AG08395 (cell line): ENCODE measurements around the gene CORO1C.
"Not testable (repeated sequence)": the region's sequence is repeated elsewhere in the genome, so short reads cannot be mapped to it uniquely, and the experiment has no call there.

Experiments
- DNase-seq: peaks from one replicate; pipeline ENCODE4 v3.0.0; 2012; ENCODE audit warnings: mixed read lengths, low spot score

Gene CORO1C

GRCh38 chr12:108633534-108634248 is 97.6 kb downstream of the CORO1C start, which contains the start of gene SELPLG:
Gene SELPLG, minus strand, starts transcription at chr12:108633894. Its CDS starts 9,587 bp downstream, at chr12:108624307.
- DNase-seq, result no peak

DNA sequence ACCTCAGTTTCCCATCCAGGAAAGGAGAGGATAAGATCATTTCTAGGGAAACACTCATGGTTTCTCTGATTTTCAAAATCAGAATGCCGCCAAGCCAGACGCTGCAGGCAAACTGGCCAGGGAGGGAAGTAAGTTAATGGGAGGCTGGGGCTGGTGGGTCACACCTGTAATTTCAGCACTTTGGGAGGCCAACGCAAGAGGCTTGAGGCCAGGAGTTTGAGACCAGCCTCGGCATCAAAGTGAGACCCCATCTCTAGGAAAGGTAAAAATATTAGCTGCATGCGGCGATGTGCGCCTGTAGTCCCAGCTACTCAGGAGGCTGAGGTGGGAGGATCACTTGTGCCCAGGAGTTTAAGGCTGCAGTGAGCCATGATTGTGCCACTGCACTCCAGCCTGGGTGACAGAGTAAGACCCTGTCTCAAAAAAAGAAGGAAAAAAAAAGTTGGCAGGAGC is 98.2 kb downstream of the CORO1C start:
- no peak for DNase-seq

- not testable (repeated sequence) for DNase-seq
These were observed 100.1 kb downstream of the CORO1C start for GRCh38 chr12:108631261-108631660.

DNA sequence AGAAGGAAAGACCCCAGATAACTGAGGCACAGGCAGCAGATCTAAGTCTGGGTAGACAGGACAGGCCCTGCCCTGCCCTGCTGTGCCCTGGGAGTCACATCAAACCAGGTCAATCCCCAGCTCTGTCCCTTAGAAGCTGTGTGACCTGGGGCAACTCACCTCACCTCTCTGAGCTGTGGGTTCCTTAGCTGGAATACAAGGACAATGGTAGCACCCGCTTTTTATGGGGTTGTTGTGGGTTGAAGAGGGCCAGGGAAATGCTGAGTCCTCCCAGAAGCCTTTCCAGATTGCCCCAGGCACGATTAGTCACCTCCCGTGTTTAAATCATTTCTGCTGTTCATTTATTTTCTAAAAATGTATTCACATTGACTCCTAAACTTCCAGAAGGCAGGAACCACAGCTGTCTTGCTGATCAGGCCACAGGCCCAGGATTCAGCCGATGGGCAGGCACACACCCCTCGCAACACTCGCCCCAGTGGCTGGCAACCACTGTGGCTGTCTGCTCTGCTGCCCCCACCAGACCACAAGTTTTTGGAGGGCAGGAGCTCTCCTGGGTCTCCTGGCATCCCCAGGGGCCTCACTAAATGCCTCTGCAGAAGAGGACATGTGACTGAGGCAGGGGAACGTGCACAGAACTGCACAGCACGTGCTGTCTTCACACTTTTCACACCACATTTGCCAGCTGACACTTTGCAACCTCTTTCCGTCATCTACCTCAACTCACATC is 100.7 kb downstream of the CORO1C start:
- peak; percentile 86 for DNase-seq

DNA sequence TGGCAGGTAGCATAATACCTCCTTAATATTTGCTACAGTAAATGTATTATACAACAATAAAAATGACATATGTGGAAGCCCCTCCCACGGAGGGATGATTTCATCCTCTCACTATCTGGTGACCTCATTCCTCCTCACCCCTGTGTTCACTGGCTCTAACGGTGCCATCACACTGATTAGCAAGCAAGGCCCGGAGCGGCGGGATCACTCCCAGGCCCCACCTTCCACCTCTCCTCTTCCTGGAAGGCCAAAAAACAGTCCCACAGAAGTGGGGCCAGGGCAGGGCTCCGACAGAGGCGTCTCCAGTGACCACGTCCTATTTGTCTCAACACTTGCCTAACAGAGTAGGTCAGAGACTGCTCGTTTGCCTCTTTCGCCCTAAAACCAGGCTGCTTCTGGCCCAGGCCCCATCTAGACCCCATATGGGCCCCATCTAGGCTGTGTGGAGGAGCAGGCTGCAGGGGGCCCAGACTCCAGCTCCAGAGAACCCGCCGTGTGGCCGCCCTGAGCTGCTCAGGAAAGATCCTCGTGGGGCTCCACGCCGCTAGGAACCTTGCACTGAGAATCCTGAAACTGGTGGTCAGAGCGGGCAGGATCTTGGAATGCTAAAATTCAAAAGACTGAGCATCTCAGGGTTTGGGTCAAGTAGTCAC is 101.4 kb downstream of the CORO1C start:
- DNase-seq, result peak; percentile 85

GRCh38 chr12:108629151-108629550 is 102.2 kb downstream of the CORO1C start:
- DNase-seq, result no peak

GRCh38 chr12:108627134-108627920 is 104.0 kb downstream of the CORO1C start:
- no peak for DNase-seq

DNA sequence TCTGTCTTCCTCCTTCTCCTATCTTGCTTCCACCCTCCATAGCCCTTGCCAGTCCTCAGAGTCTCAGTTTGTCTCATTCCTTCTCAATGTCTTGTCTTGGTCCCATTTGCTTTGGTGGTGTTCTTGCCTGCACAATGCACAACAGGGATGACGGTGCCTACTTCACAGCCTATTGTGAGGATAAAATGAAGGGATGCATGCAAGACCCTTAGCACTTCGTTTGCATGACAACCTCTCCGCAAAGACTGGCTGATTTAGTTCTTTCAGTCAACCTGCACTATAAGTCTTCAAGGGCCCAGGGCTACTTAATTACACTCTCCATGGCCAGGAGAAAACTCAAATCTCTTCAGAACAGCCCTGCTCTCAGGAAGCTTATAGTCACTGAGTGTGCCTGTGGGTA is 106.1 kb downstream of the CORO1C start:
- DNase-seq, result no peak

DNA sequence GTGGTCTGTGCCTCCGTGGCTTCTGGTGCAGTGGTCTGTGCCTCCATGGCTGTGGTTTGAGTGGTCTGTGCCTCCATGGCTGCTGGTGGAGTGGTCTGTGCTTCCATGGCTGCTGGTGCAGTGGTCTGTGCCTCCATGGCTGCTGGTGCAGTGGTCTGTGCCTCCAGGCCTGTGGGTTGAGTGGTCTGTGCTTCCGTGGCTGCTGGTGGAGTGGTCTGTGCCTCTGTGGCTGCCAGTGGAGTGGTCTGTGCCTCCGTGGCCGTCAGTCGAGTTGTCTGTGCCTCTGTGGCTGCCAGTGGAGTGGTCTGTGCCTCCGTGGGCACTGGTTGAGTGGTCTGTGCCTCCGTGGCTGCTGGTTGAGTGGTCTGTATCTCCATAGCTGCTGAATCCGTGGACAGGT is 107.7 kb downstream of the CORO1C start:
- no peak for DNase-seq

- no peak for DNase-seq
These were observed 108.3 kb downstream of the CORO1C start for GRCh38 chr12:108622921-108623514.

- DNase-seq, result peak; percentile 47
These were observed 108.9 kb downstream of the CORO1C start for GRCh38 chr12:108622421-108622820.

- no peak for DNase-seq
These were observed 110.2 kb downstream of the CORO1C start for GRCh38 chr12:108621161-108621560.

- no peak for DNase-seq
These were observed 111.0 kb downstream of the CORO1C start for GRCh38 chr12:108620236-108620879.

- DNase-seq, result no peak
These were observed 111.8 kb downstream of the CORO1C start for GRCh38 chr12:108619369-108620160.

- not testable (repeated sequence) for DNase-seq
These were observed 112.4 kb downstream of the CORO1C start for GRCh38 chr12:108618953-108619274.

DNA sequence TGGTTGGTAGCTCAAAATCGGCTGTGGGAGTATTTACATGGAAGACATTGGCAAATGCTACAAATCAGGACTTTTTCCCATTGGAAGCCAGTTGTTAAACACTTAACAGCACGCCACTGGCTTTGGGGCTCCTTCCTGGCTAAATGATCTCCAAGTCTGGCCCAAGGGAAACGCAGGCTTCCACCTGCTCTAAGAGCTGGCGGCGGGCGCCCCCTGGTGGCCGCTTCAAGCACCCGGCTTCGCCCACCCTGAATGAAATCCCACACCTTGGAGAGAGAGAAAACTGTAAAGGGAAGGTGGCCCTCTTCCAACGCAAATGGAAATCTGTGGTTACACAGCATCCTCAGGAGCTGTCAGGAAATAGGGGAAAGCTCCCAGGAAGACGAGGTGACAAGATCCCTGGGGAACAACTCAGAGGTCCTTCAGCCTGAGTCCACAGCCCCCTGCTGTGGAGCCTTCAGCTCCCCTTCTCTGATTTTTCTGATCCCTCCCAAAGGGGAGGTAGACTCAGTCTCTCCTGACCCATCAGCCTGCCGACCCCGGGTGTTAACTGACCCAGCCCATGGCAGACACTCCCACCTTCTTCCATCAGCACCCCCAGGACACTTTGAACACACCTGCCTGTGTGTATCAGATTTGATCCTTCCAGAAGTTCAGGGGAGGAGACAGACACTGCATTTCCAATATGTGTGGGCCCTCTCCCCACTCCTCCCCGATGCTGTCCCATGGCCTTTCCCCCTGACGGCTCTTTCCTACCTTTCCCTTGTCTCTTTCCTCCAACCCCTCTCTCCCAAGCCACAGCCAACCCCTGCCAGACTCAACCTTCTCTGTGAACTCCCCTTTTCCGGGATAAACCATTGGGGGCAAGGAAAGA is 113.0 kb downstream of the CORO1C start:
- peak; percentile 84 for DNase-seq

DNA sequence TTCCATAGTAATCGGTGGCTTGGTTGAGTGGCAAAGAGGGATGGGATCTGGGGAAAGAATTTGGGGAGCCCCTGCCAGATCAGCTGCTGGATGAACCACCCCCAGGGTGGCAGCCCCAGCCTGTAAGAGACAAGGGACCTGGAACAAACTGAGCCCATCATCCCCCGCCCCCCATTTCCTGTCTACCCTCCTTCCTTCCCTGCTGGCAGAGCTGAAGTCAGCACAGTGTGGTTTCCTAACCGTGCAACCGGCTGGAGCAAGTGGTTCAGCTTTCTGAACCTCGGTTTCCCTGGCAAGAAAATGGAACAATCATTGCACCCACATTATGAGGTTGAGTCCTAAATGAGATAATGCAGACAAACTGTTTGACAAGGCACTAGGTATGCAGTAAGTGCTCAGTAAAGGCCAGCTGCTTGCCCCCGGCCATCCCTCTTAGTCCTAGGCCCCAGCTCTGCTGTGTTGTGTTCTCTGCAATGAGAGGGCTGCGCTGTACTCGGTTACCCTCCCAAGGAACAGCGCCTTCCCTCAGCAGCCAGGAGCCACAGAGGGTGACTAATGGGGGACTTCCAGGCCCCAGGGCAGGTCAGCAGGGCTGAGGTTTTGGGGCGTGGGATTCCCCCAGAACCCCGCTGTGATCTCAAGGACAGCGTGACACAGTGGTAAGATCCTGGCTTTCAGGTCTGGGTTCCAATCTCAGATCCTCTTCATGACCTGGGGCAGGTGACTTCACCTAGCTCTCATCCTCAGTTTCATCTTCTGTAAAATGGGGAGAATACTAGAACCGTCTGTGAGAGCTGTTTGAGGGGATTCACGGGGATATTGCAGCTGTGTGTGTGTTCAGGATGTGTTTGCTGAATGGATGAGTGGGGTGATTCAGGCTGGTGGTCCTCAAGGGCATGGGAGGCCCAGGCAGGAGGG is 114.1 kb downstream of the CORO1C start:
- no peak for DNase-seq

DNA sequence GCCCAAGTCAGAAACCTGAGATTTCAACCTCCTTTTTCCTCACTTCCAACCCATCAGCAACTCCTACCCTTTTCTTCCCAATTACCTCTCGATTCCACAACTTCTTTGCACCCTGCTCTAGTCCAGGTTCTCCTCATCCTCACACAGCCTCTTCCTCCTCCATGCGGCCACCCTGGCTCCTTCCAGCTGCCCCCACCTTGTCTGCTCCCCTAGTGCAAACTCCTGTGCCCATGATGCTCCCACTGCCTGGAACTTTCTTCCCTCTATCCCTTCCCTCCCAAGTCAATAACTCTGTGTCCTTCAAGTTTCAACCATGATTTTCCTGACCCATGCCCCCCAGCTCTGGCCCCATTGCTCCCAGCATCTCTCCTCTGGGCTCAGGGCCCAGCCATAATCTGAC is 115.0 kb downstream of the CORO1C start:
- no peak for DNase-seq
